8988T (cell line): ENCODE results near the gene MRGPRX1.
"Not testable (repeated sequence)": the region's sequence is repeated elsewhere in the genome, so short reads cannot be mapped to it uniquely, and the experiment has no call there.

Source experiments
- DNase-seq: peaks from one replicate; pipeline ENCODE4 v3.0.0; 2011

Gene MRGPRX1

GRCh38 chr11:18939314-18939713 lies at the start of gene MRGPRX1:
TSS of gene MRGPRX1 (minus strand) at chr11:18939414. CDS start at chr11:18934784, 4,630 bp downstream.
- no peak for DNase-seq

GRCh38 chr11:18987454-18988231 lies 48.4 kb upstream of the MRGPRX1 start:
- no peak for DNase-seq

GRCh38 chr11:18986744-18987143 lies 47.5 kb upstream of the MRGPRX1 start:
- DNase-seq: no peak

GRCh38 chr11:18981897-18982296 lies 42.7 kb upstream of the MRGPRX1 start:
- no peak for DNase-seq

- no peak for DNase-seq
Observed at GRCh38 chr11:18974192-18974591, 35.0 kb upstream of the MRGPRX1 start.

- no peak for DNase-seq
Observed at GRCh38 chr11:18972336-18972735, 33.1 kb upstream of the MRGPRX1 start.

- DNase-seq: no peak
Observed at GRCh38 chr11:18969720-18970119, 30.5 kb upstream of the MRGPRX1 start.

- DNase-seq: no peak
Observed at GRCh38 chr11:18958221-18958910, 19.2 kb upstream of the MRGPRX1 start.

GRCh38 chr11:18956630-18957029 lies 17.4 kb upstream of the MRGPRX1 start:
- no peak for DNase-seq

GRCh38 chr11:18936002-18936673 lies 3.1 kb downstream of the MRGPRX1 start:
- no peak for DNase-seq

GRCh38 chr11:18934195-18934814 lies 4.9 kb downstream of the MRGPRX1 start:
- no peak for DNase-seq

- no peak for DNase-seq
Observed at GRCh38 chr11:18927550-18928322, 11.5 kb downstream of the MRGPRX1 start.

GRCh38 chr11:18925426-18925825 lies 13.8 kb downstream of the MRGPRX1 start:
- DNase-seq: not testable (repeated sequence)

GRCh38 chr11:18912883-18913282 lies 26.3 kb downstream of the MRGPRX1 start:
- DNase-seq: no peak

- DNase-seq: no peak
Observed at GRCh38 chr11:18907391-18907790, 31.8 kb downstream of the MRGPRX1 start.

- not testable (repeated sequence) for DNase-seq
Observed at GRCh38 chr11:18900637-18901036, 38.6 kb downstream of the MRGPRX1 start.

- not testable (repeated sequence) for DNase-seq
Observed at GRCh38 chr11:18900151-18900611, 39.0 kb downstream of the MRGPRX1 start.

- not testable (repeated sequence) for DNase-seq
Observed at GRCh38 chr11:18891712-18892111, 47.5 kb downstream of the MRGPRX1 start.

- DNase-seq: no peak
Observed at GRCh38 chr11:18890615-18891014, 48.6 kb downstream of the MRGPRX1 start.
